Thyroid gland (tissue), 4 donors: ENCODE measurements around the gene KCTD18. TPM values are rescaled to one million over a fixed set of nuclear protein-coding genes. Genes with fewer than 3 reads are reported as not detected.

Source experiments
- DNase-seq, 2 donors: peaks; one replicate each; pipeline ENCODE4 v3.0.0-alpha.2; 2019
- H3K27ac ChIP-seq, 3 donors: fragments of 200-600 bp; sonication (generic); 1 replicate in 2 of 3; 2 replicates in 1 of 3; pipeline ENCODE4 v1.5.1; 2016 to 2019; ENCODE audit warnings: mild to moderate bottlenecking in 1 of 3, moderate library complexity in 1 of 3
- H3K27me3 ChIP-seq: fragments of 200-600 bp; sonication (generic); one replicate; pipeline ENCODE4 v1.5.1; 2019
- H3K36me3 ChIP-seq, 2 donors: fragments of 200-600 bp; sonication (generic); one replicate each; pipeline ENCODE4 v1.5.1; 2016 to 2019
- H3K4me1 ChIP-seq, 2 donors: fragments of 200-600 bp; sonication (generic); one replicate each; pipeline ENCODE4 v1.5.1; 2017 to 2019
- H3K4me3 ChIP-seq, 3 donors: fragments of 200-600 bp; sonication (generic); replicated peaks in 1 of 3; 1 replicate in 2 of 3; 2 replicates in 1 of 3; pipeline ENCODE4 v1.5.1; 2016; ENCODE audit warnings: mild to moderate bottlenecking in 1 of 3
- H3K9me3 ChIP-seq: fragments of 200-600 bp; sonication (generic); one replicate; pipeline ENCODE4 v1.5.1; 2017
- CTCF ChIP-seq, 6 experiments: fragments of 200-600 bp in 3 of 6; fragments of 450-650 bp in 3 of 6; sonication (generic) in 3 of 6; IDR thresholded peaks; one replicate each; pipeline ENCODE4 v1.5.1; 2016 to 2019; ENCODE audit warnings: antibody characterized with exemption in 6 of 6, mild to moderate bottlenecking in 2 of 6, inconsistent platforms in 1 of 6, moderate library complexity in 1 of 6
- POLR2A ChIP-seq, 2 donors: fragments of 450-650 bp; IDR thresholded peaks; one replicate each; pipeline ENCODE4 v1.6.1; 2017; ENCODE audit warnings: antibody characterized with exemption in 2 of 2, mild to moderate bottlenecking in 2 of 2, moderate library complexity in 1 of 2
- WGBS, 2 donors: methylation state at CpG; one replicate each; pipeline ENCODE4 v1.1.5; 2017; 5-methylcytosine and 5-hydroxymethylcytosine counted together
- intact Hi-C: fragments of 100-400 bp; cut with DNase I; formaldehyde crosslinking; loops from one replicate; pipeline ENCODE4 v1.15.1; 2023
- total RNA-seq, 4 donors: library from RNA; depleted of rRNA; stranded (reverse); fragments of >200 nt; gene quantifications; one replicate each; pipeline ENCODE4 v1.2.3, GENCODE V29; 2016

KCTD18 gene
- total RNA-seq, 4 donors from 2014 or later, result 30.5 to 122 (median 60.4) TPM

GRCh38 chr2:200523158-200523557, 13.3 kb upstream of the KCTD18 start:
- no peaks in the 10 kb centered on the region for H3K27me3 ChIP-seq
- H3K9me3 ChIP-seq, result no peaks in the 10 kb centered on the region
- H3K27ac ChIP-seq, result no peak overlapping the region
- no peak for DNase-seq
- TF ChIP-seq POLR2A (IDR thresholded peaks at IDR 0.05) (no peak), CTCF (IDR thresholded peaks at IDR 0.05) (no peak)
- 73 to 74% methylated on average over 3 of the region's 3 CpGs for WGBS, 2 donors
- H3K36me3 ChIP-seq, result no peaks in the 10 kb centered on the region
- peaks cover 3 to 6% of the 10 kb centered on the region in 2 donors for H3K4me1 ChIP-seq
- intact Hi-C loops, result no loop called here
- H3K4me3 ChIP-seq, result no peak overlapping the region

GRCh38 chr2:200515155-200515554, 5.3 kb upstream of the KCTD18 start:
- 28 to 30% methylated on average over 1 of the region's 1 CpG for WGBS, 2 donors
- Histone ChIP-seq H3K4me3 (no peak overlapping the region), H3K36me3 (no peaks in the 10 kb centered on the region), H3K27ac (no peak overlapping the region), H3K9me3 (no peaks in the 10 kb centered on the region), H3K4me1 (no peaks in the 10 kb centered on the region), H3K27me3 (no peaks in the 10 kb centered on the region)
- DNase-seq, result no peak
- intact Hi-C loops, result no loop called here
- TF ChIP-seq CTCF (IDR thresholded peaks at IDR 0.05), result no peak
- TF ChIP-seq POLR2A (IDR thresholded peaks at IDR 0.05), result no peak

- Histone ChIP-seq H3K9me3 (no peaks in the 10 kb centered on the region), H3K4me3 (peak overlapping the region; percentile 58 to 91 (median 69)), H3K4me1 (peaks cover 4 to 9% of the 10 kb centered on the region in 2 donors), H3K27ac (peak overlapping the region; percentile 67 to 72 (median 71)), H3K27me3 (no peaks in the 10 kb centered on the region), H3K36me3 (peaks cover 3% of the 10 kb centered on the region in 2 donors)
- WGBS, 2 donors, result 33 to 38% methylated on average over 6 to 8 of the region's 8 CpGs
- DNase-seq, result peak; percentile 13 to 20
- intact Hi-C loops, result no loop called here
- TF ChIP-seq POLR2A (IDR thresholded peaks at IDR 0.05) (no peak), CTCF (IDR thresholded peaks at IDR 0.05) (no peak)
These were observed 645 bp downstream of the KCTD18 start for GRCh38 chr2:200509235-200509611.

DNA sequence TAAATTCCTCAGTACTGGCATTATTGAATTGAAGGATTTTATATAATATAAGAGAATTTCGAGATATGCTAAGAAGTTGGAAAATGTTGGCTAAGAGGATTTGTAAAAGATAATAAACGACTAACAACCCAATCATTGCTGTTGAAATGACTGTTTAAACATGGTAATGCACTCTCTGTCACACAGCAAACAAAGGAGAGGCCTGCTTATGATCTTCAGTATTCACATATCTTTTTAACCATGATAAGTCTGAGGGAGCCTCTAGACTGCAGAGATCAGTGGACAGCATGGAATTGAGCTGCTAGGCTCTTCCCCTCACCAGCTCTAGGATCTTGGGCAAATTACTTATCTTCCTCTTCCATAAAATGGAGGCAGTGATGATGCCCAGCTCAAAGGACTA, 2.7 kb downstream of the KCTD18 start:
- Histone ChIP-seq H3K27ac (no peak overlapping the region), H3K4me1 (peaks cover 4 to 9% of the 10 kb centered on the region in 2 donors), H3K27me3 (no peaks in the 10 kb centered on the region), H3K9me3 (no peaks in the 10 kb centered on the region), H3K4me3 (no peak overlapping the region), H3K36me3 (peaks cover 8 to 10% of the 10 kb centered on the region in 2 donors)
- intact Hi-C loops, result no loop called here
- 85 to 86% methylated on average over 2 of the region's 2 CpGs for WGBS, 2 donors
- TF ChIP-seq CTCF (IDR thresholded peaks at IDR 0.05) (no peak), POLR2A (IDR thresholded peaks at IDR 0.05) (no peak)
- DNase-seq, result no peak

- Histone ChIP-seq H3K27ac (no peak overlapping the region), H3K4me3 (no peak overlapping the region), H3K27me3 (no peaks in the 10 kb centered on the region), H3K4me1 (peaks cover 4 to 9% of the 10 kb centered on the region in 2 donors), H3K9me3 (no peaks in the 10 kb centered on the region), H3K36me3 (peaks cover 8 to 10% of the 10 kb centered on the region in 2 donors)
- intact Hi-C loops, result no loop called here
- DNase-seq, result no peak
- TF ChIP-seq POLR2A (IDR thresholded peaks at IDR 0.05) (no peak), CTCF (IDR thresholded peaks at IDR 0.05) (no peak)
- WGBS, 2 donors, result 72 to 79% methylated on average over 9 of the region's 9 CpGs
These were observed 3.2 kb downstream of the KCTD18 start for GRCh38 chr2:200506679-200507078.
